BJ (cell line): ENCODE data around the gene POLK. TPM values are rescaled to one million over a fixed set of nuclear protein-coding genes. Genes with fewer than 3 reads are reported as not detected.

ENCODE experiments used
- CTCF ChIA-PET: fragments of 350-600 bp; formaldehyde crosslinking; extraction: SDS; loops from one replicate; lab custom pipeline; 2021; ENCODE audit warnings: antibody characterized with exemption, inconsistent platforms; lab: Yijun Ruan, JAX
- POLR2A ChIA-PET: fragments of 300-600 bp; sonication (Branson Sonifier 250); formaldehyde crosslinking; extraction: SDS; loops from one replicate; lab custom pipeline; 2021; ENCODE audit warnings: antibody characterized with exemption; lab: Charles Lee
- DNase-seq: peaks from one replicate; pipeline ENCODE4 v3.0.0-alpha.2; 2011; ENCODE audit warnings: low read depth
- H3K27me3 ChIP-seq: 2 replicates; pipeline ENCODE4 v1.6.0; 2011; ENCODE audit warnings: low read length; ENCODE audit not compliant: control insufficient read depth, insufficient read depth
- H3K36me3 ChIP-seq: 2 replicates; pipeline ENCODE4 v1.5.1; 2011; ENCODE audit warnings: low read length; ENCODE audit not compliant: control insufficient read depth, insufficient read depth
- H3K4me3 ChIP-seq: 2 replicates; pipeline ENCODE4 v1.5.1; 2011; ENCODE audit warnings: low read depth, mild to moderate bottlenecking, control low read depth, low read length
- CTCF ChIP-seq: IDR thresholded peaks from 2 replicates; pipeline ENCODE4 v1.5.1; 2011; ENCODE audit warnings: low read depth, mild to moderate bottlenecking, control low read depth, inconsistent platforms, low read length, moderate library complexity; ENCODE audit not compliant: insufficient read depth
- polyA minus RNA-seq: library from RNA; depleted of rRNA, polyadenylated mRNA; stranded (reverse); fragments of >200 nt; gene quantifications from 2 replicates; pipeline ENCODE4 v1.2.3, GENCODE V29; 2011; rRNA and poly(A)+ RNA removed
- polyA plus RNA-seq: library from polyadenylated mRNA; depleted of rRNA; stranded (reverse); fragments of >200 nt; gene quantifications from 2 replicates; pipeline ENCODE4 v1.2.3, GENCODE V29; 2011; rRNA removed

The POLK gene
- polyA plus RNA-seq, result 11.8 and 26.1 TPM in 2 replicates
- polyA minus RNA-seq, result 15.0 and 22.2 TPM in 2 replicates

GRCh38 chr5:75511435-75512382 lies at the start of gene POLK, which contains the start of gene CERT1:
Gene POLK, plus strand, starts transcription at chr5:75511891.
Gene CERT1, minus strand, starts transcription at chr5:75511629. Its CDS starts 422 bp downstream, at chr5:75511207.
- ChIA-PET CTCF (no interaction called here), POLR2A (interaction anchor here (0.7 kb wide), 2 partner anchors 13 to 80 kb away, joined by 3 to 13 read pairs; no protein-coding TSS in a partner anchor)
- peak; percentile 94 for DNase-seq
- peak within 1 kb of the TSS; percentile 91 for H3K4me3 ChIP-seq
- H3K36me3 ChIP-seq, result no peaks in the 10 kb centered on the region
- H3K27me3 ChIP-seq, result no peaks in the 10 kb centered on the region
- no peak for TF ChIP-seq CTCF

- DNase-seq, result no peak
- Histone ChIP-seq H3K36me3 (no peaks in the 10 kb centered on the region), H3K27me3 (no peaks in the 10 kb centered on the region), H3K4me3 (no peak overlapping the region)
- ChIA-PET POLR2A (no interaction called here), CTCF (no interaction called here)
- TF ChIP-seq CTCF, result no peak
Observed at GRCh38 chr5:75463726-75464125, 48.0 kb upstream of the POLK start.

GRCh38 chr5:75465480-75465879 lies 46.2 kb upstream of the POLK start:
- ChIA-PET CTCF (interaction anchor here (1.1 kb wide), 1 partner anchor 30 kb away, joined by 3 read pairs; no protein-coding TSS in a partner anchor), POLR2A (no interaction called here)
- H3K27me3 ChIP-seq, result no peaks in the 10 kb centered on the region
- no peak overlapping the region for H3K4me3 ChIP-seq
- TF ChIP-seq CTCF, result no peak
- no peaks in the 10 kb centered on the region for H3K36me3 ChIP-seq
- no peak for DNase-seq

- Histone ChIP-seq H3K36me3 (no peaks in the 10 kb centered on the region), H3K27me3 (no peaks in the 10 kb centered on the region), H3K4me3 (no peak overlapping the region)
- no peak for DNase-seq
- CTCF ChIA-PET, result interaction anchor here (0.5 to 1.2 kb wide), 3 partner anchors 33 to 216 kb away, joined by 3 to 4 read pairs (median 3); no protein-coding TSS in a partner anchor
- POLR2A ChIA-PET, result no interaction called here
- TF ChIP-seq CTCF, result no peak
Observed at GRCh38 chr5:75466006-75466716, 45.5 kb upstream of the POLK start.

GRCh38 chr5:75468593-75468992 lies 43.1 kb upstream of the POLK start:
- ChIA-PET CTCF (interaction anchor here (0.6 to 0.7 kb wide), 2 partner anchors 11 to 248 kb away, joined by 3 read pairs; partner anchors contain the start of gene POC5), POLR2A (no interaction called here)
- TF ChIP-seq CTCF, result no peak
- Histone ChIP-seq H3K4me3 (no peak overlapping the region), H3K36me3 (no peaks in the 10 kb centered on the region), H3K27me3 (no peaks in the 10 kb centered on the region)
- no peak for DNase-seq
